Smooth muscle cell (in vitro differentiated cells): Measurements from ENCODE around the gene GRID2. TPM values are rescaled to one million over a fixed set of nuclear protein-coding genes. Genes with fewer than 3 reads are reported as not detected.

Experiments
- DNase-seq: peaks from one replicate; lab custom pipeline; 2025; ENCODE audit not compliant: unreplicated experiment; lab: John Stamatoyannopoulos, UW
- H2AFZ ChIP-seq: fragments of 200-600 bp; sonication (generic); 2 replicates; pipeline ENCODE4 v1.6.0; 2016; ENCODE audit warnings: antibody characterized with exemption, low read depth, mild to moderate bottlenecking
- H3F3A ChIP-seq: fragments of 200-600 bp; sonication (generic); 2 replicates; pipeline ENCODE4 v1.6.0; 2017; ENCODE audit warnings: antibody characterized with exemption, low read depth
- H3K27ac ChIP-seq: fragments of 200-600 bp; sonication (generic); 2 replicates; pipeline ENCODE4 v1.5.1; 2016; ENCODE audit warnings: low read depth, mild to moderate bottlenecking
- H3K27me3 ChIP-seq: fragments of 200-600 bp; sonication (generic); 2 replicates; pipeline ENCODE4 v1.6.1; 2016; ENCODE audit warnings: low read depth, mild to moderate bottlenecking
- H3K36me3 ChIP-seq: fragments of 200-600 bp; sonication (generic); 2 replicates; pipeline ENCODE4 v1.5.1; 2016; ENCODE audit warnings: low read depth
- H3K4me1 ChIP-seq: fragments of 200-600 bp; sonication (generic); 2 replicates; pipeline ENCODE4 v1.5.1; 2016; ENCODE audit warnings: low read depth
- H3K4me2 ChIP-seq: fragments of 200-600 bp; sonication (generic); 2 replicates; pipeline ENCODE4 v1.6.0; 2016; ENCODE audit warnings: mild to moderate bottlenecking
- H3K4me3 ChIP-seq: fragments of 200-600 bp; sonication (generic); 2 replicates; pipeline ENCODE4 v1.5.1; 2016; ENCODE audit warnings: mild to moderate bottlenecking
- H3K79me2 ChIP-seq: fragments of 200-600 bp; sonication (generic); 2 replicates; pipeline ENCODE4 v1.6.0; 2016; ENCODE audit warnings: low read depth, mild to moderate bottlenecking
- H3K9ac ChIP-seq: fragments of 200-600 bp; sonication (generic); 2 replicates; pipeline ENCODE4 v1.6.0; 2016; ENCODE audit warnings: low read depth
- H3K9me3 ChIP-seq: fragments of 200-600 bp; sonication (generic); replicated peaks from 2 replicates; pipeline ENCODE4 v1.5.1; 2016; ENCODE audit warnings: low read depth
- H4K20me1 ChIP-seq: fragments of 200-600 bp; sonication (generic); 2 replicates; pipeline ENCODE4 v1.6.0; 2016; ENCODE audit warnings: low read depth
- CTCF ChIP-seq: fragments of 200-600 bp; sonication (generic); IDR thresholded peaks from 2 replicates; pipeline ENCODE4 v1.5.1; 2017; ENCODE audit warnings: borderline replicate concordance, mild to moderate bottlenecking, antibody characterized with exemption; ENCODE audit not compliant: insufficient read depth, poor library complexity, severe bottlenecking
- WGBS: methylation state at CpG from one replicate; pipeline ENCODE4 v1.1.7; 2016; ENCODE audit warnings: low lambda C conversion rate; 5-methylcytosine and 5-hydroxymethylcytosine counted together
- polyA plus RNA-seq: library from polyadenylated mRNA; unstranded; fragments of >200 nt; fragmentation: Nextera tagmentation; extraction: Ambion mirVana; gene quantifications from 2 replicates; pipeline ENCODE4 v1.2.1, GENCODE V29; 2016
- total RNA-seq: library from RNA; depleted of rRNA; stranded (reverse); fragments of >200 nt; gene quantifications from 2 replicates; pipeline ENCODE4 v1.2.3, GENCODE V29; 2014

Gene GRID2
- total and polyA plus RNA-seq, 2 experiments from 2014 or later: 1.2 TPM; not detected in 1

GRCh38 chr4:92885632-92886031 lies 581.9 kb downstream of the GRID2 start:
- 87% methylated on average over 1 of the region's 1 CpG for WGBS
- no peaks in the 10 kb centered on the region for H3F3A ChIP-seq
- H3K27me3 ChIP-seq: no peaks in the 10 kb centered on the region
- no peak overlapping the region for H3K4me3 ChIP-seq
- no peaks in the 10 kb centered on the region for H3K4me1 ChIP-seq
- H3K36me3 ChIP-seq: no peaks in the 10 kb centered on the region
- no peak for DNase-seq
- TF ChIP-seq CTCF: no peak
- no peak overlapping the region for H2AFZ ChIP-seq
- no peak overlapping the region for H3K9ac ChIP-seq
- H3K27ac ChIP-seq: no peak overlapping the region
- no peaks in the 10 kb centered on the region for H3K79me2 ChIP-seq
- no peak overlapping the region for H3K4me2 ChIP-seq
- H3K9me3 ChIP-seq: no peaks in the 10 kb centered on the region
- no peaks in the 10 kb centered on the region for H4K20me1 ChIP-seq

- H3K36me3 ChIP-seq: no peaks in the 10 kb centered on the region
- H3K27me3 ChIP-seq: no peaks in the 10 kb centered on the region
- H3K9ac ChIP-seq: no peak overlapping the region
- TF ChIP-seq CTCF: no peak
- WGBS: 92% methylated on average over 2 of the region's 2 CpGs
- no peak for DNase-seq
- H3F3A ChIP-seq: no peaks in the 10 kb centered on the region
- no peaks in the 10 kb centered on the region for H3K79me2 ChIP-seq
- no peak overlapping the region for H3K4me2 ChIP-seq
- H3K27ac ChIP-seq: no peak overlapping the region
- no peaks in the 10 kb centered on the region for H4K20me1 ChIP-seq
- no peak overlapping the region for H2AFZ ChIP-seq
- no peaks in the 10 kb centered on the region for H3K9me3 ChIP-seq
- H3K4me3 ChIP-seq: no peak overlapping the region
- no peaks in the 10 kb centered on the region for H3K4me1 ChIP-seq
These were observed 648.7 kb downstream of the GRID2 start for GRCh38 chr4:92952426-92952825.

- Histone ChIP-seq H4K20me1 (no peaks in the 10 kb centered on the region), H3K4me3 (no peak overlapping the region), H3F3A (no peaks in the 10 kb centered on the region), H3K79me2 (no peaks in the 10 kb centered on the region), H3K36me3 (no peaks in the 10 kb centered on the region), H3K4me1 (no peaks in the 10 kb centered on the region), H3K9me3 (no peaks in the 10 kb centered on the region), H3K27me3 (no peaks in the 10 kb centered on the region), H2AFZ (no peak overlapping the region), H3K9ac (no peak overlapping the region), H3K4me2 (no peak overlapping the region), H3K27ac (no peak overlapping the region)
- TF ChIP-seq CTCF: no peak
- DNase-seq: no peak
- 89% methylated on average over 3 of the region's 3 CpGs for WGBS
These were observed 649.1 kb downstream of the GRID2 start for GRCh38 chr4:92952897-92953296.

- Histone ChIP-seq H3K36me3 (no peaks in the 10 kb centered on the region), H3F3A (no peaks in the 10 kb centered on the region), H3K27ac (no peak overlapping the region), H3K9me3 (no peaks in the 10 kb centered on the region), H3K4me1 (no peaks in the 10 kb centered on the region), H3K27me3 (no peaks in the 10 kb centered on the region), H3K4me2 (no peak overlapping the region), H3K79me2 (no peaks in the 10 kb centered on the region), H3K4me3 (no peak overlapping the region), H4K20me1 (no peaks in the 10 kb centered on the region), H2AFZ (no peak overlapping the region), H3K9ac (no peak overlapping the region)
- TF ChIP-seq CTCF: no peak
- no peak for DNase-seq
- 88% methylated on average over 3 of the region's 3 CpGs for WGBS
These were observed 649.7 kb downstream of the GRID2 start for GRCh38 chr4:92953462-92953861.
